Right lobe of liver (tissue), 4 donors: ENCODE results near the gene ZBTB7C.

ENCODE experiments used
- CTCF ChIP-seq, 4 donors: fragments of 200-600 bp in 3 of 4; fragments of 450-650 bp in 1 of 4; IDR thresholded peaks; one replicate each; pipeline versions ENCODE4 v1.5.1 to v1.8.0; 2016 to 2022; ENCODE audit warnings: antibody characterized with exemption in 4 of 4, mild to moderate bottlenecking in 2 of 4
- POLR2A ChIP-seq: fragments of 450-650 bp; IDR thresholded peaks from one replicate; pipeline ENCODE4 v1.6.1; 2017; ENCODE audit warnings: antibody characterized with exemption, mild to moderate bottlenecking
- donor health status: DM: no; HTN: no; CAD: no.
- donor health status: DM: no; HTN: no; CAD: no.
- donor health status: DM: no; HTN: yes; CAD: no.

DNA sequence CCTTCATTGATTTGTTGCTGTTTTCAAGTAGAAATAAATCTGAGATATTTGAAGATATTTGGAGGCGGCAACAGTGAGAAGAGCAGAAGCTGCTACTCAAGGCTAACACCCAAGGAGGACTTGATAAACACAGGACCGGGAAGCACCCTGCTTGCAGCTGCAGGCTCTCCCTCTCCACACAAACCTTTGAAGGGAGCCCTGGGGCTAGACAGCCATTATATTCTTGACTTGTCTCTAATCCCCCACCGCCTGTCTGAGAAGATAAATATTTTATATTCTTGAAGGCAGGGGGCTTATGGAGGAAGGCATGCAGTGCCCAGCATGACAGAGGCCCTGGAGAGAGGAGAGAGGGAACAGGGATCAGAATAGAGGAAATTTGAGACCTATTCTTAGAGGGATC is 427.9 kb downstream of the ZBTB7C start:
- TF ChIP-seq CTCF (IDR thresholded peaks at IDR 0.05) (no peak), POLR2A (no peak)
